HUES6 (cell line): ENCODE measurements around the gene TACC2.

Experiments
- H3K27ac ChIP-seq: 2 replicates; pipeline ENCODE4 v1.7.0; 2013; ENCODE audit warnings: low read depth, mild to moderate bottlenecking, low read length, inconsistent platforms
- H3K27me3 ChIP-seq: 2 replicates; pipeline ENCODE4 v1.6.1; 2013; ENCODE audit warnings: low read length; ENCODE audit not compliant: control insufficient read depth, insufficient read depth
- H3K36me3 ChIP-seq: 2 replicates; pipeline ENCODE4 v1.6.1; 2013; ENCODE audit warnings: low read length; ENCODE audit not compliant: control insufficient read depth, insufficient read depth
- H3K4me1 ChIP-seq: 2 replicates; pipeline ENCODE4 v1.6.1; 2013; ENCODE audit warnings: low read length; ENCODE audit not compliant: control insufficient read depth, insufficient read depth
- H3K4me3 ChIP-seq: 2 replicates; pipeline ENCODE4 v1.5.1; 2013; ENCODE audit warnings: low read depth, low read length
- H3K9ac ChIP-seq: one replicate; pipeline ENCODE4 v1.6.1; 2013; ENCODE audit warnings: mild to moderate bottlenecking, low read length
- H3K9me3 ChIP-seq: 2 replicates; pipeline ENCODE4 v1.6.1; 2013; ENCODE audit warnings: low read depth, low read length; ENCODE audit not compliant: control insufficient read depth, insufficient read depth

The TACC2 gene

GRCh38 chr10:122173766-122174435, 184.9 kb downstream of the TACC2 start:
- Histone ChIP-seq H3K4me1 (peaks cover 69% of the 10 kb centered on the region), H3K27me3 (no peaks in the 10 kb centered on the region), H3K27ac (no peak overlapping the region), H3K36me3 (no peaks in the 10 kb centered on the region), H3K9me3 (no peaks in the 10 kb centered on the region), H3K9ac (no peak overlapping the region), H3K4me3 (no peak overlapping the region)

DNA sequence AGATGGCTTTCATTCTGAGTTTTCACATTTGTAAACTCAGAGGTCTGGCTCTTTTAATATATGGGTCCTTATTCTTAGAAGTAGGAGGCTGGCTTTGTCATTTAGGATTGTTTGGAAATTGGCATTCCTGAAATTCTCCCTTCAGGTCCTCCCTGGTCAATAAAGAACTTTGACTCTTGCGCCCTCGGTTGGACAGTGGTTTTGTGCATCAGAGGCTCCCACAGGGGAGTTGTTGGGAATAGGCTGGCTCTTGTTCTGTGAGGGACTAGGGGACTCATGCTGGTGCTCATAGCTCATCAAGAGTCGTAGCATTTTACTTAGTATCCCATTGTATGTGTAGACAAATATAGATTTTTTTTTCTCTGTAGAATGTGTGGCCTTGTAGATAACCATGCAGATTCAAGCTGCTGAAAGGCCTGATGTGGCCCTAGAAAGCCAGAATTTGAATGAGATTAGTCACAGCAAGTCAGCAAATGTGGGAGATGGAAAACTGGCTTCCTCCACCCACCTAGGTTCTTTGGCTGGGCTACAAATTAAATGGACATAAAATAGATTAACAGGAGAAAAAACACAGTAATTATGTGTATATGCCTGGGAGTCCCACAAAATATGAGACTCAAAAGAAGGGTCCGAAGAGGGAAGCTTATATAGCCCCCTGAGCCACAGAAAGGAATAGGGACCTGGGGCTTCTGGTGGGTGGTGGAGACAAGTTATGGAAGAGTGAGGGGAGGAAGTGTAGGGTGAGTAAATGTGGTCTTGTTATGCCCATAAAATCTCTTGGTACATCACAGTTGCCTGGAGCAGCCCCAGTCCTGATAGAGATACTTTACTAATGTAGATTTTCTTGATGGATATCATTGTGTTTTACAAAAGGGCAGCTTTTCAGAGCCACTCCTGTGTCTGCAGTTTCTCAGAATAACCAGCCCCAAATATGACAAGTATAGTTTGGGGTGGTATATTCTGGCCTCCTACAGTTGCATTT, 187.6 kb downstream of the TACC2 start:
- Histone ChIP-seq H3K27me3 (no peaks in the 10 kb centered on the region), H3K9me3 (no peaks in the 10 kb centered on the region), H3K4me3 (no peak overlapping the region), H3K4me1 (peaks cover 69% of the 10 kb centered on the region), H3K27ac (peak overlapping the region; percentile 52; the same call in 1 of the 2 replicates), H3K9ac (no peak overlapping the region), H3K36me3 (no peaks in the 10 kb centered on the region)

DNA sequence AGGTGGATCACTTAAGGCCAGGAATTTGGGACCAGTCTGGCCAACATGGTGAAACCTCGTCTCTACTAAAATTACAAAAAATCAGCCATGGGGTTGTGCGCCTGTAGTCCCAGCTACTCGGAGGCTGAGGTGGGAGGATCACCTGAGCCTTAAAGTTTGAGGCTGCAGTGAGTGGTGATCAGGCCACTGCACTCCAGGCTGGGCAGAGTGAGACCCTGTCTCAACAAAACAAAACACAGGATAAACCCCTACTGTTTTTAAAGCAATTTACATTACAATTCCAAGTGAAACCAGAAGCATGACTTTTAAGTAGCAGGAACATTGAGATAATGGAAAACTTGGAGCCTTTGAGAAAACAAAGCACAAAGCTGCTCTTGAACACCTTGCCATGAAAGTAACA, 189.7 kb downstream of the TACC2 start:
- Histone ChIP-seq H3K4me1 (peaks cover 70% of the 10 kb centered on the region), H3K27me3 (no peaks in the 10 kb centered on the region), H3K27ac (peak overlapping the region; percentile 82), H3K9me3 (no peaks in the 10 kb centered on the region), H3K9ac (peak overlapping the region; percentile 54), H3K36me3 (no peaks in the 10 kb centered on the region), H3K4me3 (0 out of 2 replicates have a peak overlapping the region, but pooled peaks have one; percentile 4)

DNA sequence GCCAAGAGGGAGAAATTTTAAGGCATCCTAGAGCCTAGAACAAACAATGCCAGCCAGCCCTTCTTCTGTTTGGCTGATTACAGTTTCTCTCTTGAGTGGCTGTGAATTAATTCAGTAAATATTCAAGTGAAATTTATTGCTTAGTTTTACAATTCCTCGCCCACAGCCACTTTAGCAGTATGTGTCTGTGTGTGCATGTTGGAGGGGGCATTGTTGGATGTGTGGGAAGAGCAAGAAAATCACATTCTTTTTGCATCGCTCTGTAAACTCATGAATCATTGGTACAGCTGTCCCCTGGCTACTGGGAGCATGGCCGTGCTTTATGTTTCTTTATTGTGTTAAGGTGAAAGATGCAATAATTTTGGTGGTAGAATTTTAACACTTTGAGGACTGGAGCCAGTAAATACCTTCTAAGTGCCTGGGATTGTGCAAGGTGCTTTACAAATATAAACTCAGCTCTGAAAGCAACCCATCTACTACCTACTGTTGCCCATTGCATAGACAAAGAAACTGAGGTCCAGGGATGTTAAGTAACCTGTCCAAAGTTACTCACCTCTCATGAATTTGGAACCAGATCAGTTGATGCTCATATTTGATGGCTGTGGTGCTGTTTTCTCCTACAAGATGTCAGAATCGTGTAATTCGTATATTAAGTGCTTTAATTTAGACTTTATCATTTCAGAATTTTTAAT, 192.2 kb downstream of the TACC2 start:
- Histone ChIP-seq H3K9ac (no peak overlapping the region), H3K27ac (no peak overlapping the region), H3K9me3 (no peaks in the 10 kb centered on the region), H3K4me1 (peaks cover 64% of the 10 kb centered on the region), H3K27me3 (no peaks in the 10 kb centered on the region), H3K4me3 (no peak overlapping the region), H3K36me3 (no peaks in the 10 kb centered on the region)

DNA sequence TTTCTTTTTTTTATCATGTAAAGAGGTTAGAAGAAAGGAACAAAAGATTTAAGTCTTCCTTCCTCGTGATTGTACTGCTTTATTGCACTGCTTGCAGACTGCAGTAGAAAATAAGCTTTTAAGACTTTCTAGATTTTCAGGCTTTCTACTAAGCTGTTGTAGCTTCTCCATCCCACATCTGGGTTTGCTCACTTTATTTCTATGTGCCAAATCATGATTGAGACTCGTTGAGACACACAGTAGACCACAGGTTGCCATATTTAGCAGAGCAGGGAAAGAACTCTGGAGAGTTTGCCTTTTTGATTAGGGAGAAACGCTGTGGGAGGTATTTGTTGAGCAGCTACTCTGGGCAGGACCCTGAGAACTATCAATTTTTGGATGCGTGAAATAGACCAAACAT, 192.9 kb downstream of the TACC2 start:
- H3K4me1 ChIP-seq, result peaks cover 60% of the 10 kb centered on the region
- no peaks in the 10 kb centered on the region for H3K9me3 ChIP-seq
- H3K9ac ChIP-seq, result no peak overlapping the region
- H3K4me3 ChIP-seq, result no peak overlapping the region
- H3K27ac ChIP-seq, result peak overlapping the region; percentile 30; the same call in 1 of the 2 replicates
- H3K36me3 ChIP-seq, result no peaks in the 10 kb centered on the region
- H3K27me3 ChIP-seq, result no peaks in the 10 kb centered on the region

- no peak overlapping the region for H3K9ac ChIP-seq
- no peaks in the 10 kb centered on the region for H3K27me3 ChIP-seq
- H3K9me3 ChIP-seq, result no peaks in the 10 kb centered on the region
- no peak overlapping the region for H3K4me3 ChIP-seq
- no peaks in the 10 kb centered on the region for H3K36me3 ChIP-seq
- peak overlapping the region; percentile 30; the same call in 1 of the 2 replicates for H3K27ac ChIP-seq
- H3K4me1 ChIP-seq, result peaks cover 59% of the 10 kb centered on the region
Observed at GRCh38 chr10:122182308-122182707, 193.3 kb downstream of the TACC2 start.

GRCh38 chr10:122184254-122184653, 195.3 kb downstream of the TACC2 start:
- H3K4me1 ChIP-seq, result peaks cover 54% of the 10 kb centered on the region
- H3K9me3 ChIP-seq, result no peaks in the 10 kb centered on the region
- H3K9ac ChIP-seq, result no peak overlapping the region
- no peaks in the 10 kb centered on the region for H3K36me3 ChIP-seq
- no peak overlapping the region for H3K27ac ChIP-seq
- no peak overlapping the region for H3K4me3 ChIP-seq
- H3K27me3 ChIP-seq, result no peaks in the 10 kb centered on the region

- no peaks in the 10 kb centered on the region for H3K36me3 ChIP-seq
- no peaks in the 10 kb centered on the region for H3K9me3 ChIP-seq
- H3K27ac ChIP-seq, result no peak overlapping the region
- no peak overlapping the region for H3K4me3 ChIP-seq
- H3K9ac ChIP-seq, result no peak overlapping the region
- H3K27me3 ChIP-seq, result no peaks in the 10 kb centered on the region
- peaks cover 59% of the 10 kb centered on the region for H3K4me1 ChIP-seq
Observed at GRCh38 chr10:122185643-122186042, 196.7 kb downstream of the TACC2 start.

DNA sequence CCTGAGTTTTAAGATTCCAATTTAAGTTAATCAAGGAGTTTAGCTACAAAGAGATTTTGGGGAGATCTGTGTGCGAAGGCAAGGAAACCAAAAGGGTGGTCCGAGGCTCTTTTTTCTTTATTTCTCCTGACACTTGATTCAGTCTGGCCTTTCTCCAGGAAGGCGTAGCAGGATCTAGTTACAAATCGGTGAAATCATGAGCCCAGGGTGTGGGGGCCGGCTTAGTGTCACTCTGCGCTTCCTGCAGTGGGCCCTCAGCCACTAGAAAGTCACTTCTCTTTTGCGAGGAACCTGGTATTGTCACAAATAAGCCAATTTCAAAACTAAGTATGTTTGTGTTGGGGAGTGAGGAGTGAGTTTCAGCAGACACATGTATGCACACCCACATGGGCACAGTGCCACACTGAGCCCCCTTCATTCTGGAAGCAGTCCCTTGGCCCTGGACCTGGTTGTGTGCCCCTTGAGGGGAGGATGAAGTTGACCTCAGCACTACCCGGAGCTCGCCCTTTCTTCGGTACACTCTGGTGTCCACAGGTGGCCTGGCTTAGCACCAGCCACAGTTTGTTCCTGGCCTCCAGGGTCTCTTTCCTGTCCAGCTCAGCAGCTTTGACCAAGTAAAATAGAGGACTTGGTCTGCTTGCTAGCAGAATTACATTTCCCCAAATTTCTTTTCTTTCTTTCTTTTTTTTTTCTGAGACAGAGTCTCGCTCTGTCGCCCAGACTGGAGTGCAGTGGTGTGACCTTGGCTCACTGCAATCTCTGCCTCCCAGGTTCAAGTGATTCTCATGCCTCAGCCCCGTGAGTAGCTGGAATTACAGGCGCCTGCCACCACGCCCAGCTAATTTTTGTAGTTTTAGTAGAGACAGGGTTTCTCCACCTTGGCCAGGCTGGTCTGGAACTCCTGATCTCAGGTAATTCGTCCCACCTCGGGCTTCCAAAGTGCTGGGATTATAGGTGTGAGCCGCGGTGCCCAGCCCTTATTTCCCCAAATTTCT, 198.2 kb downstream of the TACC2 start:
- no peak overlapping the region for H3K4me3 ChIP-seq

DNA sequence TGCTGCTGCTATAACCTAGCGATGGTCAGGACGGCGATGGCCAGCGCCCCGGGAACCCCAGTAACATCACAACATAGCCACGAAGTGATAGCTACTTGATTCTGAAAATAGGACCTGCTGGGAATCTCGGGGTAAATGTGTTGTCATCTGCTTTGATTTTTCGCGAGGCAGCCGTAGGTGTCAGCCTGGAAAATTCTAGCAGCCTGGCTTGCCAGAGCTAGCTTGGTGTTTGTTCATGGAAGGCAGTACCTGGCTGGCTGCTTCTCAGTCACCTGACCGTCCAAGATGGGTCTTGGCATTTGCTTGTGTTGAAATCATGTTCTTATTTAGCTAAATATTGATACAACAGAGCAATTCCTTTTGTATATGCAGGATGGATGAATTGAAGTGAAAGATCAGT, 199.7 kb downstream of the TACC2 start:
- peaks cover 39% of the 10 kb centered on the region for H3K4me1 ChIP-seq
- no peaks in the 10 kb centered on the region for H3K36me3 ChIP-seq
- no peak overlapping the region for H3K4me3 ChIP-seq
- H3K27ac ChIP-seq, result no peak overlapping the region
- H3K9ac ChIP-seq, result no peak overlapping the region
- no peaks in the 10 kb centered on the region for H3K9me3 ChIP-seq
- no peaks in the 10 kb centered on the region for H3K27me3 ChIP-seq

More for the DNA sequence above, 198.2 kb downstream of the TACC2 start:
- no peak overlapping the region for H3K9ac ChIP-seq
- no peaks in the 10 kb centered on the region for H3K27me3 ChIP-seq
- peaks cover 50% of the 10 kb centered on the region for H3K4me1 ChIP-seq
- no peaks in the 10 kb centered on the region for H3K9me3 ChIP-seq
- H3K27ac ChIP-seq, result no peak overlapping the region
- no peaks in the 10 kb centered on the region for H3K36me3 ChIP-seq
